Activated naive CD4-positive, alpha-beta T cell treated with anti-CD3 and anti-CD28 coated beads for 36 hours (primary cell): ENCODE measurements around the gene MRM2. TPM values are rescaled to one million over a fixed set of nuclear protein-coding genes. Genes with fewer than 3 reads are reported as not detected.

Experiments used
- CTCF ChIA-PET: fragments of 350-600 bp; sonication (Branson Sonifier 250); formaldehyde crosslinking; loops from one replicate; lab custom pipeline; 2021; ENCODE audit warnings: antibody characterized with exemption; lab: Charles Lee
- DNase-seq: peaks from one replicate; pipeline ENCODE4 v3.0.0-alpha.2; 2020
- H3K27ac Mint-ChIP-seq: one replicate; pipeline ENCODE4 v1.8.0; 2021; ENCODE audit warnings: mild to moderate bottlenecking, mixed read lengths
- H3K27me3 Mint-ChIP-seq: one replicate; pipeline ENCODE4 v1.8.0; 2021; ENCODE audit warnings: low read depth, mixed read lengths
- H3K36me3 Mint-ChIP-seq: one replicate; pipeline ENCODE4 v1.8.0; 2021; ENCODE audit warnings: low read depth, mixed read lengths
- H3K4me1 Mint-ChIP-seq: one replicate; pipeline ENCODE4 v1.8.0; 2021; ENCODE audit warnings: low read depth, mixed read lengths
- H3K4me3 Mint-ChIP-seq: one replicate; pipeline ENCODE4 v1.8.0; 2021; ENCODE audit warnings: mild to moderate bottlenecking, moderate library complexity, mixed read lengths
- H3K9me3 Mint-ChIP-seq: one replicate; pipeline ENCODE4 v1.8.0; 2021; ENCODE audit warnings: mixed read lengths
- intact Hi-C: fragments of 100-400 bp; cut with micrococcal nuclease; formaldehyde crosslinking; loops from one replicate; pipeline ENCODE4 v1.15.1; 2023
- total RNA-seq, 2 experiments: library from RNA; stranded (reverse); gene quantifications; one replicate each; pipeline ENCODE4 v1.2.3, GENCODE V29; 2021

Gene MRM2
- total RNA-seq, 2 experiments from 2014 or later = 21.0 to 24.0 TPM

GRCh38 chr7:2237109-2237602 is 4.8 kb downstream of the MRM2 start:
- Mint-ChIP-seq H3K4me3 (no peak overlapping the region), H3K36me3 (peaks cover 29% of the 10 kb centered on the region), H3K27me3 (no peaks in the 10 kb centered on the region), H3K4me1 (peaks cover 17% of the 10 kb centered on the region), H3K9me3 (no peaks in the 10 kb centered on the region), H3K27ac (peak overlapping the region; percentile 87)
- CTCF ChIA-PET = no interaction called here
- intact Hi-C loops = no loop called here
- DNase-seq = no peak

- Mint-ChIP-seq H3K36me3 (peaks cover 31% of the 10 kb centered on the region), H3K9me3 (no peaks in the 10 kb centered on the region), H3K4me1 (peaks cover 32% of the 10 kb centered on the region), H3K27ac (no peak overlapping the region), H3K4me3 (peak overlapping the region; percentile 42), H3K27me3 (no peaks in the 10 kb centered on the region)
- no peak for DNase-seq
- CTCF ChIA-PET = interaction anchor here (0.6 to 1.5 kb wide), 4 partner anchors 25 to 217 kb away, joined by 3 to 8 read pairs (median 4); no protein-coding TSS in a partner anchor
- intact Hi-C loops = loop anchor here (2.0 to 5.0 kb wide), 3 partner anchors 81 to 323 kb away; partner anchors contain the start of genes BRAT1, IQCE and SNX8
These were observed 8.1 kb downstream of the MRM2 start for GRCh38 chr7:2233926-2234325.

GRCh38 chr7:2232766-2233520 is 9.1 kb downstream of the MRM2 start, which contains the start of gene MAD1L1:
Gene MAD1L1, minus strand, starts transcription at chr7:2232945. Its CDS starts 2,812 bp downstream, at chr7:2230133.
- CTCF ChIA-PET = no interaction called here

GRCh38 chr7:2231992-2232765 is 9.8 kb downstream of the MRM2 start:
- peak; percentile 22 for DNase-seq
- CTCF ChIA-PET = interaction anchor here (1.2 kb wide), 1 partner anchor 116 kb away, joined by 3 read pairs; no protein-coding TSS in a partner anchor
- no peaks in the 10 kb centered on the region for H3K9me3 Mint-ChIP-seq
- peak overlapping the region; percentile 46 for H3K27ac Mint-ChIP-seq
- H3K36me3 Mint-ChIP-seq = peaks cover 23% of the 10 kb centered on the region
- intact Hi-C loops = loop anchor here (1.0 to 5.0 kb wide), 4 partner anchors 10 to 325 kb away; partner anchors contain the start of genes BRAT1, IQCE, MRM2 and NUDT1
- peaks cover 32% of the 10 kb centered on the region for H3K4me1 Mint-ChIP-seq
- no peaks in the 10 kb centered on the region for H3K27me3 Mint-ChIP-seq
- peak overlapping the region; percentile 88 for H3K4me3 Mint-ChIP-seq

More at GRCh38 chr7:2232766-2233520, 9.1 kb downstream of the MRM2 start, which contains the start of gene MAD1L1:
- Mint-ChIP-seq H3K9me3 (no peaks in the 10 kb centered on the region), H3K27ac (peak within 1 kb of the TSS; percentile 46), H3K4me3 (peak within 1 kb of the TSS; percentile 88), H3K4me1 (peaks cover 32% of the 10 kb centered on the region), H3K27me3 (no peaks in the 10 kb centered on the region), H3K36me3 (peaks cover 26% of the 10 kb centered on the region)
- DNase-seq = peak; percentile 93
- intact Hi-C loops = loop anchor here (1.0 to 5.0 kb wide), 4 partner anchors 9 to 324 kb away; partner anchors contain the start of genes BRAT1, IQCE, MRM2 and NUDT1

- CTCF ChIA-PET = interaction anchor here (1.2 kb wide), 1 partner anchor 117 kb away, joined by 3 read pairs; no protein-coding TSS in a partner anchor
- intact Hi-C loops = loop anchor here (5.0 kb wide), 2 partner anchors 129 to 326 kb away; partner anchors contain the start of genes BRAT1 and IQCE
These were observed 11.1 kb downstream of the MRM2 start for GRCh38 chr7:2230882-2231281.

GRCh38 chr7:2230226-2230625 is 11.8 kb downstream of the MRM2 start:
- H3K4me1 Mint-ChIP-seq = peaks cover 30% of the 10 kb centered on the region
- CTCF ChIA-PET = no interaction called here
- H3K9me3 Mint-ChIP-seq = no peaks in the 10 kb centered on the region
- H3K36me3 Mint-ChIP-seq = peaks cover 17% of the 10 kb centered on the region
- intact Hi-C loops = loop anchor here (5.0 kb wide), 2 partner anchors 128 to 327 kb away; partner anchors contain the start of genes BRAT1 and IQCE
- DNase-seq = no peak
- H3K4me3 Mint-ChIP-seq = no peak overlapping the region
- no peak overlapping the region for H3K27ac Mint-ChIP-seq
- H3K27me3 Mint-ChIP-seq = no peaks in the 10 kb centered on the region

More at GRCh38 chr7:2230882-2231281, 11.1 kb downstream of the MRM2 start:
- DNase-seq = no peak
- no peaks in the 10 kb centered on the region for H3K9me3 Mint-ChIP-seq
- no peak overlapping the region for H3K27ac Mint-ChIP-seq
- peaks cover 19% of the 10 kb centered on the region for H3K36me3 Mint-ChIP-seq
- H3K4me3 Mint-ChIP-seq = no peak overlapping the region
- no peaks in the 10 kb centered on the region for H3K27me3 Mint-ChIP-seq
- H3K4me1 Mint-ChIP-seq = peaks cover 30% of the 10 kb centered on the region

- no peak for DNase-seq
- Mint-ChIP-seq H3K27me3 (no peaks in the 10 kb centered on the region), H3K4me1 (peaks cover 30% of the 10 kb centered on the region), H3K9me3 (no peaks in the 10 kb centered on the region), H3K4me3 (no peak overlapping the region), H3K36me3 (peaks cover 14% of the 10 kb centered on the region), H3K27ac (no peak overlapping the region)
- intact Hi-C loops = no loop called here
- CTCF ChIA-PET = no interaction called here
These were observed 12.5 kb downstream of the MRM2 start for GRCh38 chr7:2229467-2229866.

GRCh38 chr7:2228921-2229320 is 13.1 kb downstream of the MRM2 start:
- no peak for DNase-seq
- Mint-ChIP-seq H3K9me3 (no peaks in the 10 kb centered on the region), H3K4me3 (no peak overlapping the region), H3K27me3 (no peaks in the 10 kb centered on the region), H3K4me1 (peaks cover 30% of the 10 kb centered on the region), H3K27ac (no peak overlapping the region), H3K36me3 (peaks cover 15% of the 10 kb centered on the region)
- CTCF ChIA-PET = no interaction called here
- intact Hi-C loops = no loop called here

- no peak for DNase-seq
- Mint-ChIP-seq H3K4me3 (no peak overlapping the region), H3K27me3 (no peaks in the 10 kb centered on the region), H3K4me1 (peaks cover 24% of the 10 kb centered on the region), H3K9me3 (no peaks in the 10 kb centered on the region), H3K27ac (no peak overlapping the region), H3K36me3 (peaks cover 14% of the 10 kb centered on the region)
- CTCF ChIA-PET = no interaction called here
- intact Hi-C loops = no loop called here
These were observed 14.3 kb downstream of the MRM2 start for GRCh38 chr7:2227699-2228098.

- CTCF ChIA-PET = no interaction called here
- H3K9me3 Mint-ChIP-seq = no peaks in the 10 kb centered on the region
- DNase-seq = no peak
- peaks cover 14% of the 10 kb centered on the region for H3K36me3 Mint-ChIP-seq
- H3K27ac Mint-ChIP-seq = no peak overlapping the region
- H3K4me3 Mint-ChIP-seq = no peak overlapping the region
- no peaks in the 10 kb centered on the region for H3K27me3 Mint-ChIP-seq
- intact Hi-C loops = no loop called here
- peaks cover 14% of the 10 kb centered on the region for H3K4me1 Mint-ChIP-seq
These were observed 16.2 kb downstream of the MRM2 start for GRCh38 chr7:2225830-2226229.

- intact Hi-C loops = no loop called here
- no peak for DNase-seq
- no peak overlapping the region for H3K27ac Mint-ChIP-seq
- CTCF ChIA-PET = interaction anchor here (0.7 kb wide), 1 partner anchor 14 kb away, joined by 3 read pairs; no protein-coding TSS in a partner anchor
- H3K4me1 Mint-ChIP-seq = peaks cover 9% of the 10 kb centered on the region
- H3K27me3 Mint-ChIP-seq = no peaks in the 10 kb centered on the region
- no peak overlapping the region for H3K4me3 Mint-ChIP-seq
- no peaks in the 10 kb centered on the region for H3K9me3 Mint-ChIP-seq
- peaks cover 14% of the 10 kb centered on the region for H3K36me3 Mint-ChIP-seq
These were observed 16.7 kb downstream of the MRM2 start for GRCh38 chr7:2225336-2225735.

GRCh38 chr7:2224934-2225333 is 17.1 kb downstream of the MRM2 start:
- Mint-ChIP-seq H3K27ac (no peak overlapping the region), H3K4me3 (no peak overlapping the region), H3K4me1 (peaks cover 5% of the 10 kb centered on the region), H3K9me3 (no peaks in the 10 kb centered on the region), H3K27me3 (no peaks in the 10 kb centered on the region), H3K36me3 (peaks cover 10% of the 10 kb centered on the region)
- CTCF ChIA-PET = interaction anchor here (0.7 kb wide), 1 partner anchor 14 kb away, joined by 3 read pairs; no protein-coding TSS in a partner anchor
- intact Hi-C loops = no loop called here
- no peak for DNase-seq
